Measurements from ENCODE around the gene RPE. TPM values are rescaled to one million over a fixed set of nuclear protein-coding genes. Genes with fewer than 3 reads are reported as not detected.

RPE gene
- total and polyA plus RNA-seq, 11 donors = 5.8 to 29.8 (median 17.0) TPM

DNA sequence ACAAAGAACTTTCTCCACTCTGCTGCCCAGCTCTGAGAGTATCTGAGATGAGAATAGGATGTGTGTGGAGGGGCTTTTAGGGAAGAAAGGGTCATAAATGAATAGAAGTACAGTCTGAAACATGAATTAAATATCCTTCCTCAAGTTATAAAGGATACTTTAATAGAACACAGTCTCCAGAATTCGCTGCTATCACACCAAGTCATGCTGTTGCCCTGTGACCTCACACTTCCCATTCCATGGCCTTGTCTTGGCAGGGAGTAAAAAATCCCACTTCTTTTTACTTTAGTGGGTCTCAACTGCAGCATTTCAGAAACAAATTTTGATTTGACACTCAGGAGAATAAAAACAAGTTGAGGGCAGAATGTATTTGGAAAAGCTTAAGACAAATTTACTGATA lies 3.8 kb upstream of the RPE start:
- no peak overlapping the region for H3K27ac ChIP-seq
- no peak overlapping the region for H3K4me3 ChIP-seq
- DNase-seq (no peak), ATAC-seq (no peak)
- H3K36me3 ChIP-seq = no peaks in the 10 kb centered on the region
- H3K9me3 ChIP-seq = no peaks in the 10 kb centered on the region
- H3K4me1 ChIP-seq = peaks cover 0 to 14% (median 10%) of the 10 kb centered on the region in 12 donors
- TF ChIP-seq, protein P1, sequence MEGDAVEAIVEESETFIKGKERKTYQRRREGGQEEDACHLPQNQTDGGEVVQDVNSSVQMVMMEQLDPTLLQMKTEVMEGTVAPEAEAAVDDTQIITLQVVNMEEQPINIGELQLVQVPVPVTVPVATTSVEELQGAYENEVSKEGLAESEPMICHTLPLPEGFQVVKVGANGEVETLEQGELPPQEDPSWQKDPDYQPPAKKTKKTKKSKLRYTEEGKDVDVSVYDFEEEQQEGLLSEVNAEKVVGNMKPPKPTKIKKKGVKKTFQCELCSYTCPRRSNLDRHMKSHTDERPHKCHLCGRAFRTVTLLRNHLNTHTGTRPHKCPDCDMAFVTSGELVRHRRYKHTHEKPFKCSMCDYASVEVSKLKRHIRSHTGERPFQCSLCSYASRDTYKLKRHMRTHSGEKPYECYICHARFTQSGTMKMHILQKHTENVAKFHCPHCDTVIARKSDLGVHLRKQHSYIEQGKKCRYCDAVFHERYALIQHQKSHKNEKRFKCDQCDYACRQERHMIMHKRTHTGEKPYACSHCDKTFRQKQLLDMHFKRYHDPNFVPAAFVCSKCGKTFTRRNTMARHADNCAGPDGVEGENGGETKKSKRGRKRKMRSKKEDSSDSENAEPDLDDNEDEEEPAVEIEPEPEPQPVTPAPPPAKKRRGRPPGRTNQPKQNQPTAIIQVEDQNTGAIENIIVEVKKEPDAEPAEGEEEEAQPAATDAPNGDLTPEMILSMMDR (IDR thresholded peaks at IDR 0.05) = no peak
- no peak for TF ChIP-seq POLR2A (IDR thresholded peaks at IDR 0.05)
- intact Hi-C loops (cut with DNase I) = no loop called here
- 38 to 56% (median 44%) methylated on average over 1 of the region's 1 CpG for whole genome bisulfite sequencing, 4 donors
- no peaks in the 10 kb centered on the region for H3K27me3 ChIP-seq

GRCh38 chr2:210000464-210001324 lies 1.7 kb upstream of the RPE start:
- TF ChIP-seq, protein P1 (IDR thresholded peaks at IDR 0.05) = no peak
- no peak for TF ChIP-seq POLR2A (IDR thresholded peaks at IDR 0.05)
- H3K36me3 ChIP-seq = peaks cover 0 to 3% (median 0%) of the 10 kb centered on the region in 9 donors
- ATAC-seq (no peak), DNase-seq (no peak)
- no peaks in the 10 kb centered on the region for H3K27me3 ChIP-seq
- no peaks in the 10 kb centered on the region for H3K9me3 ChIP-seq
- intact Hi-C loops (cut with DNase I) = loop anchor here in 5 of 10 donors (5.0 kb wide), 2 partner anchors 172 to 177 kb away; partner anchors contain the start of gene KANSL1L (in 4 of the 5)
- H3K4me3 ChIP-seq = no peak overlapping the region
- WGBS, 4 donors = 97 to 99% (median 98%) methylated on average over 10 to 32 of the region's 32 CpGs
- no peak overlapping the region for H3K27ac ChIP-seq
- peaks cover 8 to 35% (median 26%) of the 10 kb centered on the region in 12 donors for H3K4me1 ChIP-seq

DNA sequence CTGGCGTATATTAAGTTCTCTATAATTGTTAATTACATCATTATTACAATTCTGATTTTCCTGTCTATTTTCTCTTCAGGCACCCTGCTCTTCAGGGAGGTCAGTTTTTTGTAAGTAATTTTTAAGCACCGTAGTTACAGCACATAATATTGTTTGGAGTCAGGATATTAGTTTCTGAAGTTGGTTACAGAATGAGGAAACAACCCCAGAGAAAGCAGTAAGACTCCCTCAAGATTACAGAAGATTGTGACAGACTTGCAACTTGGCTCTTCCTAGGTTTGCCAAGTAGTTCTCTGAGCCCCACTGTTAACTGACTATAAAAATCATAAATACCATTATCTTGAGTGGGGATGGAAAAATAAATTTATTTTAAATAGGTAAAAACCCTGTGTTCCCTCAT lies 921 bp downstream of the RPE start:
- no peaks in the 10 kb centered on the region for H3K27me3 ChIP-seq
- intact Hi-C loops (cut with DNase I) = loop anchor here in 7 of 10 donors (2.0 to 5.0 kb wide), 4 partner anchors 167 to 174 kb away; partner anchors contain the start of gene KANSL1L (in 5 of the 7)
- peak overlapping the region in 3 of 12 donors; percentile 64 to 93 (median 86) for H3K27ac ChIP-seq
- H3K36me3 ChIP-seq = peaks cover 0 to 11% (median 0%) of the 10 kb centered on the region in 9 donors
- 35 to 56% (median 41%) methylated on average over 2 of the region's 2 CpGs for WGBS, 4 donors
- no peaks in the 10 kb centered on the region for H3K9me3 ChIP-seq
- TF ChIP-seq, protein P1 (IDR thresholded peaks at IDR 0.05) = no peak
- TF ChIP-seq POLR2A (IDR thresholded peaks at IDR 0.05) = no peak
- peak overlapping the region; percentile 81 to 98 (median 92) for H3K4me3 ChIP-seq
- H3K4me1 ChIP-seq = peaks cover 8 to 59% (median 31%) of the 10 kb centered on the region in 12 donors
- no peak for DNase-seq
- ATAC-seq = no peak

DNA sequence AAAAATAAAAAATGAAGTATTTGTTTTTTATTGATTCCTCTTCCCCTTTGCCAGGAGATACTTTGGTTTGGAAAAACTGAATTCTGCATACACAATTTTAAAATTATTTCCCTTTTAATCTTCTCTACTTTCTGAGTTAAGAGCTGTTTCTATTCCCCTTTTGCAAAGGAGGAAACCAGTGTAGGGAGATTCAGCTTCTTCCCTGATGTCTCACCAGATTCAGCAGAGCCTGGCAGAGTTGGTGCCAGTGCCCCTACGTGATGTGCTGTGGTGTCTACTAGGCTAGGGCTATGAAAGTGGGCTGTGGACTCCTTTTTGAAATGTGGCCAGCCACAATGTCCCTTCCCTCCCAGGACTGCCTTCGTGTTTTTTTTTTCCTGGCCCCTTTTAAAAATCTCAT lies 2.4 kb downstream of the RPE start:
- Histone ChIP-seq H3K4me3 (no peak overlapping the region), H3K27ac (peak overlapping the region in 1 of 12 donors; percentile 61), H3K9me3 (no peaks in the 10 kb centered on the region), H3K27me3 (no peaks in the 10 kb centered on the region), H3K36me3 (peaks cover 0 to 25% (median 3%) of the 10 kb centered on the region in 9 donors), H3K4me1 (peaks cover 8 to 63% (median 32%) of the 10 kb centered on the region in 12 donors)
- no peak for TF ChIP-seq POLR2A (IDR thresholded peaks at IDR 0.05)
- TF ChIP-seq, protein P1 (IDR thresholded peaks at IDR 0.05) = no peak
- intact Hi-C loops (cut with DNase I) = loop anchor here in 5 of 10 donors (5.0 kb wide), 2 partner anchors 167 to 172 kb away; partner anchors contain the start of gene KANSL1L (in 4 of the 5)
- 64 to 78% (median 72%) methylated on average over 2 of the region's 2 CpGs for WGBS, 4 donors
- no peak for ATAC-seq
- no peak for DNase-seq
